ENCODE results near the gene STOX1. TPM values are rescaled to one million over a fixed set of nuclear protein-coding genes. Genes with fewer than 3 reads are reported as not detected.

The STOX1 gene
- 0.21 and 0.71 TPM in 2 replicates for total RNA-seq

GRCh38 chr10:68826764-68827591, at the start of gene STOX1:
STOX1 (plus strand) TSS chr10:68827531; CDS start chr10:68827624, 93 bp downstream.
- peaks cover 7% of the 10 kb centered on the region for H3K27me3 ChIP-seq (ENCODE audit: control insufficient read depth, insufficient read depth, low read length)
- DNase-seq (ENCODE audit: low read depth) = no peak
- peak within 1 kb of the TSS; percentile 54 for H3K4me3 ChIP-seq (ENCODE audit: low read depth, low read length)
- no peaks in the 10 kb centered on the region for H3K36me3 ChIP-seq (ENCODE audit: control insufficient read depth, insufficient read depth, low read length)
- TF ChIP-seq, protein P1, sequence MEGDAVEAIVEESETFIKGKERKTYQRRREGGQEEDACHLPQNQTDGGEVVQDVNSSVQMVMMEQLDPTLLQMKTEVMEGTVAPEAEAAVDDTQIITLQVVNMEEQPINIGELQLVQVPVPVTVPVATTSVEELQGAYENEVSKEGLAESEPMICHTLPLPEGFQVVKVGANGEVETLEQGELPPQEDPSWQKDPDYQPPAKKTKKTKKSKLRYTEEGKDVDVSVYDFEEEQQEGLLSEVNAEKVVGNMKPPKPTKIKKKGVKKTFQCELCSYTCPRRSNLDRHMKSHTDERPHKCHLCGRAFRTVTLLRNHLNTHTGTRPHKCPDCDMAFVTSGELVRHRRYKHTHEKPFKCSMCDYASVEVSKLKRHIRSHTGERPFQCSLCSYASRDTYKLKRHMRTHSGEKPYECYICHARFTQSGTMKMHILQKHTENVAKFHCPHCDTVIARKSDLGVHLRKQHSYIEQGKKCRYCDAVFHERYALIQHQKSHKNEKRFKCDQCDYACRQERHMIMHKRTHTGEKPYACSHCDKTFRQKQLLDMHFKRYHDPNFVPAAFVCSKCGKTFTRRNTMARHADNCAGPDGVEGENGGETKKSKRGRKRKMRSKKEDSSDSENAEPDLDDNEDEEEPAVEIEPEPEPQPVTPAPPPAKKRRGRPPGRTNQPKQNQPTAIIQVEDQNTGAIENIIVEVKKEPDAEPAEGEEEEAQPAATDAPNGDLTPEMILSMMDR (IDR thresholded peaks at IDR 0.05; ENCODE audit: insufficient read depth, low read length, poor library complexity, severe bottlenecking) = no peak

DNA sequence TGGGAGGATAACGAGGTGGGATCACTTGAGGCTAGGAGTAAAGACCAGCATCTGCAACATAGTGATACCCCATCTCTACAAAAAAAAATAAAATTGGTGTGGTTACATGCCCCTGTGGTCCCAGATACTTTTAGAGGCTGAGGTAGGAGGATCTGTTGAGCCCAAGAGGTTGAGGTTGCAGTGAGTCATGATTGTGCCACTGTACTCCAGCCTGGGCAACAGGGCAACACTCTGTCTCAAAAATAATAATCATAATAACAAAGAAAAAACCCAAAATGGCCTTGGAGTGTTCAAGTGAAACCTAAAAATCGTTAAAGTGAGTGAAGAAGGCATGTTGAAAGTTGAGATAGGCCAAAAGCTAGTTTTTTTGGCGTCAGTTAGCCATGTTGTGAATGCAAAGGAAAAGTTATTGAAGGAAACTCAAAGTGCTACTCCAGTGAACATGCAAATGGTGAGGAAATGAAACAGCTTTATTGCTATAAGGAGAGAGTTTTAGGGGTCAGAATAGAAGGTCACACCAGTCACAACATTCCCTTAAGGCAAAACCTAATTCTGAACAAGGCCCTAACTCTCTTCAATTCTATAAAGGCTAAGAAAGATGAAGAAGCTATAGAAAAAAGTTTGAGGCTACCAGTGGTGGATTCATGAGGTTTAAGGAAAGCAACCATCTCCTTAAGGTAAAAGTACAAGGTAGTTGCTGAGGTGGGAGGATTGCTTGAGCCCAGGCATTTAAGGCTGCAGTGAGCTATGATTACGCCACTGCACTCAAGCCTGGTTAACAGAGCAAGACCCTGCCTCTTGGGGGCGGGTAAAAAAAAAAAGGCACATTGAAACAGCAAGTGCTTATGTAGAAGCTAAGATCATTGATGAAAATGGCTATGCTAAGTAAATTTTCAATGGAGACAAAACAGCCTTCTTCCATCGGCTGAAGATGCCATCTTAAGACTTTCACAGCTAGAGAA, 45.4 kb upstream of the STOX1 start:
- H3K4me3 ChIP-seq (ENCODE audit: low read depth, low read length) = no peak overlapping the region
- H3K27me3 ChIP-seq (ENCODE audit: control insufficient read depth, insufficient read depth, low read length) = no peaks in the 10 kb centered on the region
- no peak for DNase-seq (ENCODE audit: low read depth)
- TF ChIP-seq, protein P1 (IDR thresholded peaks at IDR 0.05; ENCODE audit: insufficient read depth, low read length, poor library complexity, severe bottlenecking) = no peak
- peaks cover 1% of the 10 kb centered on the region for H3K36me3 ChIP-seq (ENCODE audit: control insufficient read depth, insufficient read depth, low read length)

- Histone ChIP-seq H3K27me3 (ENCODE audit: control insufficient read depth, insufficient read depth, low read length) (no peaks in the 10 kb centered on the region), H3K4me3 (ENCODE audit: low read depth, low read length) (no peak overlapping the region), H3K36me3 (ENCODE audit: control insufficient read depth, insufficient read depth, low read length) (peaks cover 1% of the 10 kb centered on the region)
- DNase-seq (ENCODE audit: low read depth) = no peak
- TF ChIP-seq, protein P1 (IDR thresholded peaks at IDR 0.05; ENCODE audit: insufficient read depth, low read length, poor library complexity, severe bottlenecking) = no peak
Measured at GRCh38 chr10:68784476-68784875, 42.9 kb upstream of the STOX1 start.

DNA sequence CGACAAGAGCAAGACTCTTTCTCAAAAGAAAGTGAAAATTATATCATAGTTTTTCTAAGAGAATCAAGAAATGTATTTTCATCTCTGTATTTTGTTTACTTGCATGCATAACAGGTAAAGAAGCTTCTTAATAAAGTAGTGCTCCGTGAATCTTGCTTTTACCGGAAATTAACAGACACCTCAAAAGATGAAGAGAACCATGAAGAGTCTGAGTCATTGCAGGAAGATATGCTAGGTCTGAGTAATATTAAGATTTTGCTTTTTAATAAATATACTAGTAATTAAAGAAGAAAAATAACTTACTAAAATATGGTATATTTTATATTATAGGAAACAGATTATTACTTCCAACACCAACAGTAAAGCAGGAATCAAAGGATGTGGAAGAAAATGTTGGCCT, 39.5 kb upstream of the STOX1 start:
- H3K4me3 ChIP-seq (ENCODE audit: low read depth, low read length) = no peak overlapping the region
- H3K36me3 ChIP-seq (ENCODE audit: control insufficient read depth, insufficient read depth, low read length) = peaks cover 2% of the 10 kb centered on the region
- H3K27me3 ChIP-seq (ENCODE audit: control insufficient read depth, insufficient read depth, low read length) = no peaks in the 10 kb centered on the region
- TF ChIP-seq, protein P1 (IDR thresholded peaks at IDR 0.05; ENCODE audit: insufficient read depth, low read length, poor library complexity, severe bottlenecking) = no peak
- no peak for DNase-seq (ENCODE audit: low read depth)

- DNase-seq (ENCODE audit: low read depth) = no peak
- Histone ChIP-seq H3K27me3 (ENCODE audit: control insufficient read depth, insufficient read depth, low read length) (no peaks in the 10 kb centered on the region), H3K36me3 (ENCODE audit: control insufficient read depth, insufficient read depth, low read length) (peaks cover 2% of the 10 kb centered on the region), H3K4me3 (ENCODE audit: low read depth, low read length) (no peak overlapping the region)
- TF ChIP-seq, protein P1 (IDR thresholded peaks at IDR 0.05; ENCODE audit: insufficient read depth, low read length, poor library complexity, severe bottlenecking) = no peak
Measured at GRCh38 chr10:68790476-68790875, 36.9 kb upstream of the STOX1 start.

All from kidney epithelial cell (primary cell).